Colonic mucosa (tissue), 4 donors: ENCODE data around the gene HAPLN2. TPM values are rescaled to one million over a fixed set of nuclear protein-coding genes. Genes with fewer than 3 reads are reported as not detected.

Source experiments
- DNase-seq: peaks from one replicate; pipeline ENCODE4 v3.0.0-alpha.2; 2020
- H3K27ac ChIP-seq: fragments of 200-600 bp; one replicate; pipeline ENCODE4 v1.8.0; 2021
- H3K27me3 ChIP-seq: fragments of 200-600 bp; one replicate; pipeline ENCODE4 v1.8.0; 2021
- H3K36me3 ChIP-seq: fragments of 200-600 bp; one replicate; pipeline ENCODE4 v1.8.0; 2021
- H3K4me1 ChIP-seq: fragments of 200-600 bp; one replicate; pipeline ENCODE4 v1.8.0; 2021; ENCODE audit warnings: mild to moderate bottlenecking
- H3K4me3 ChIP-seq: fragments of 200-600 bp; one replicate; pipeline ENCODE4 v1.8.0; 2021
- H3K9ac ChIP-seq, 2 donors: one replicate each; pipeline ENCODE4 v1.7.0; 2013; ENCODE audit warnings: control low read depth in 2 of 2, low read depth in 2 of 2, low read length in 2 of 2
- H3K9me3 ChIP-seq: fragments of 200-600 bp; one replicate; pipeline ENCODE4 v1.8.0; 2021
- CTCF ChIP-seq: fragments of 200-600 bp; IDR thresholded peaks from one replicate; pipeline ENCODE4 v1.8.0; 2022; ENCODE audit warnings: antibody characterized with exemption, mild to moderate bottlenecking
- intact Hi-C: fragments of 100-400 bp; cut with DNase I; formaldehyde crosslinking; loops from one replicate; pipeline ENCODE4 v1.14.1; 2022
- total RNA-seq, 2 donors: library from RNA; stranded (reverse); fragmentation: NEBNext Ultra II Directional in 1 of 2; extraction: Animal tissue kit (Norgen Biotek cat#: 25700) in 1 of 2; gene quantifications; one replicate each; pipeline ENCODE4 v1.2.1, GENCODE V29; 2021
- donor health status: healthy.
- donor health status: DM: no; HTN: no; CAD: no.
- donor health status: DM: no; HTN: no; CAD: no.

The HAPLN2 gene
- total RNA-seq, 2 donors from 2014 or later: 0.96 TPM; not detected in 1

GRCh38 chr1:156632355-156632754 lies 13.1 kb downstream of the HAPLN2 start:
- TF ChIP-seq CTCF: no peak
- DNase-seq: no peak
- Histone ChIP-seq H3K36me3 (no peaks in the 10 kb centered on the region), H3K27ac (no peak overlapping the region), H3K9ac (no peak overlapping the region), H3K4me3 (no peak overlapping the region), H3K9me3 (no peaks in the 10 kb centered on the region), H3K27me3 (no peaks in the 10 kb centered on the region), H3K4me1 (no peaks in the 10 kb centered on the region)
- intact Hi-C loops: no loop called here

GRCh38 chr1:156638189-156638985 lies 19.2 kb downstream of the HAPLN2 start:
- H3K27ac ChIP-seq: no peak overlapping the region
- intact Hi-C loops: no loop called here
- no peaks in the 10 kb centered on the region for H3K36me3 ChIP-seq
- no peak overlapping the region for H3K4me3 ChIP-seq
- H3K4me1 ChIP-seq: no peaks in the 10 kb centered on the region
- H3K27me3 ChIP-seq: peaks cover 29% of the 10 kb centered on the region
- DNase-seq: no peak
- no peak overlapping the region for H3K9ac ChIP-seq
- no peaks in the 10 kb centered on the region for H3K9me3 ChIP-seq
- no peak for TF ChIP-seq CTCF

GRCh38 chr1:156639601-156640101 lies 20.4 kb downstream of the HAPLN2 start:
- H3K36me3 ChIP-seq: no peaks in the 10 kb centered on the region
- H3K9me3 ChIP-seq: no peaks in the 10 kb centered on the region
- no peak for DNase-seq
- H3K4me3 ChIP-seq: no peak overlapping the region
- no peak for TF ChIP-seq CTCF
- intact Hi-C loops: no loop called here
- no peak overlapping the region for H3K9ac ChIP-seq
- no peaks in the 10 kb centered on the region for H3K4me1 ChIP-seq
- H3K27me3 ChIP-seq: peaks cover 29% of the 10 kb centered on the region
- no peak overlapping the region for H3K27ac ChIP-seq

GRCh38 chr1:156640842-156641706 lies 21.9 kb downstream of the HAPLN2 start:
- no peak overlapping the region for H3K27ac ChIP-seq
- H3K9me3 ChIP-seq: no peaks in the 10 kb centered on the region
- peaks cover 29% of the 10 kb centered on the region for H3K27me3 ChIP-seq
- no peaks in the 10 kb centered on the region for H3K4me1 ChIP-seq
- H3K9ac ChIP-seq: no peak overlapping the region
- H3K4me3 ChIP-seq: no peak overlapping the region
- TF ChIP-seq CTCF: no peak
- intact Hi-C loops: no loop called here
- no peak for DNase-seq
- no peaks in the 10 kb centered on the region for H3K36me3 ChIP-seq

GRCh38 chr1:156641761-156642264 lies 22.6 kb downstream of the HAPLN2 start, which contains the start of gene BCAN:
TSS of gene BCAN (plus strand) at chr1:156642117. CDS start at chr1:156646055, 3,938 bp downstream.
- Histone ChIP-seq H3K27me3 (peaks cover 29% of the 10 kb centered on the region), H3K9ac (no peak within 1 kb of the TSS), H3K36me3 (no peaks in the 10 kb centered on the region), H3K4me1 (no peaks in the 10 kb centered on the region), H3K27ac (no peak within 1 kb of the TSS), H3K4me3 (peak within 1 kb of the TSS; percentile 14), H3K9me3 (no peaks in the 10 kb centered on the region)
- no peak for DNase-seq
- TF ChIP-seq CTCF: no peak
- intact Hi-C loops: no loop called here
